PC-3 (cell line): ENCODE measurements around the gene DPP8. TPM values are rescaled to one million over a fixed set of nuclear protein-coding genes. Genes with fewer than 3 reads are reported as not detected.

ENCODE experiments used
- ATAC-seq: fragments of 200-7000 bp; cut with Tn5 transposase; 2 replicates; pipeline ENCODE4 v1.9.1; 2020; ENCODE audit warnings: mild to moderate bottlenecking, moderate library complexity
- BruUV-seq: library from RNA; stranded (reverse); fragments of 400-500 nt; replicated peaks from 2 replicates; lab custom pipeline; 2021; lab: Mats Ljungman, UMichigan
- CTCF ChIA-PET: fragments of 300-600 bp; sonication (Branson Sonifier 250); formaldehyde crosslinking; loops from one replicate; lab custom pipeline; 2022; ENCODE audit warnings: antibody characterized with exemption; lab: Charles Lee
- POLR2A ChIA-PET: fragments of 300-600 bp; sonication (Branson Sonifier 250); formaldehyde crosslinking; loops from one replicate; lab custom pipeline; 2022; ENCODE audit warnings: antibody characterized with exemption; ENCODE audit not compliant: unreplicated experiment; lab: Charles Lee
- DNase-seq: peaks from one replicate; pipeline ENCODE4 v3.0.0-alpha.2; 2015
- H2AFZ ChIP-seq: fragments of 300-600 bp; sonication (generic); 2 replicates; pipeline ENCODE4 v1.6.0; 2016; ENCODE audit warnings: antibody characterized with exemption, low read length
- H3F3A ChIP-seq: fragments of 300-600 bp; sonication (generic); one replicate; pipeline ENCODE4 v1.6.0; 2017; ENCODE audit warnings: antibody characterized with exemption, low read length, control low read depth, mild to moderate bottlenecking; ENCODE audit not compliant: unreplicated experiment
- H3K27ac ChIP-seq: fragments of 300-600 bp; sonication (generic); 2 replicates; pipeline ENCODE4 v1.5.1; 2016; ENCODE audit warnings: mild to moderate bottlenecking, low read length
- H3K27me3 ChIP-seq: fragments of 300-600 bp; sonication (generic); 2 replicates; pipeline ENCODE4 v1.6.1; 2016; ENCODE audit warnings: low read length, mixed read lengths
- H3K36me3 ChIP-seq: fragments of 300-600 bp; sonication (generic); 2 replicates; pipeline ENCODE4 v1.6.1; 2016; ENCODE audit warnings: low read depth, mixed run types, low read length, mixed read lengths
- H3K4me1 ChIP-seq: fragments of 300-600 bp; sonication (generic); 2 replicates; pipeline ENCODE4 v1.5.1; 2016; ENCODE audit warnings: low read length; ENCODE audit not compliant: insufficient read depth
- H3K4me2 ChIP-seq: fragments of 300-600 bp; sonication (generic); 2 replicates; pipeline ENCODE4 v1.6.0; 2016; ENCODE audit warnings: low read length
- H3K4me3 ChIP-seq: fragments of 300-600 bp; sonication (generic); 2 replicates; pipeline ENCODE4 v1.5.1; 2016; ENCODE audit warnings: mild to moderate bottlenecking, low read length, mixed read lengths
- H3K79me2 ChIP-seq: fragments of 300-600 bp; sonication (generic); 2 replicates; pipeline ENCODE4 v1.6.1; 2017; ENCODE audit warnings: low read length, mixed read lengths
- H3K9ac ChIP-seq: fragments of 300-600 bp; sonication (generic); 2 replicates; pipeline ENCODE4 v1.6.0; 2016; ENCODE audit warnings: mild to moderate bottlenecking, low read length
- H3K9me2 ChIP-seq: fragments of 300-600 bp; sonication (generic); replicated peaks from 2 replicates; pipeline ENCODE4 v1.6.1; 2016; ENCODE audit warnings: mixed run types, low read length, mixed read lengths
- H3K9me3 ChIP-seq: fragments of 300-600 bp; sonication (generic); 2 replicates; pipeline ENCODE4 v1.6.1; 2016; ENCODE audit warnings: low read length, mixed read lengths
- H4K20me1 ChIP-seq: fragments of 300-600 bp; sonication (generic); 2 replicates; pipeline ENCODE4 v1.6.1; 2016; ENCODE audit warnings: low read length, mixed read lengths
- CTCF ChIP-seq: fragments of 300-600 bp; sonication (generic); conservative IDR thresholded peaks from 2 replicates; pipeline ENCODE4 v1.5.1; 2017; ENCODE audit warnings: antibody characterized with exemption, low read depth, mild to moderate bottlenecking, low read length
- EZH2 ChIP-seq: fragments of 300-600 bp; sonication (generic); IDR thresholded peaks from one replicate; pipeline ENCODE4 v1.6.1; 2017; ENCODE audit warnings: antibody characterized with exemption, mild to moderate bottlenecking, low read length; ENCODE audit not compliant: unreplicated experiment
- EZH2phosphoT487 ChIP-seq: fragments of 300-600 bp; sonication (generic); IDR thresholded peaks from 2 replicates; pipeline ENCODE4 v1.6.1; 2018; ENCODE audit warnings: mild to moderate bottlenecking, antibody characterized with exemption, low read length, borderline replicate concordance
- intact Hi-C: fragments of 100-400 bp; cut with micrococcal nuclease; formaldehyde crosslinking; loops from 2 replicates; pipeline ENCODE4 v1.9.0; 2023
- total RNA-seq: library from RNA; depleted of rRNA; stranded (reverse); fragments of >200 nt; gene quantifications from 2 replicates; pipeline ENCODE4 v1.2.3, GENCODE V29; 2014

DPP8 gene
- total RNA-seq, 1 experiment from 2014 or later = 20.6 TPM

- Histone ChIP-seq H3K9me2 (no peaks in the 10 kb centered on the region), H3K9me3 (no peaks in the 10 kb centered on the region), H2AFZ (no peak overlapping the region), H3K4me3 (no peak overlapping the region), H3K79me2 (peaks cover 4% of the 10 kb centered on the region; the same call in 1 of the 2 replicates), H3K27ac (no peak overlapping the region), H3K36me3 (peaks cover 19% of the 10 kb centered on the region; the same call in 1 of the 2 replicates), H3F3A (no peaks in the 10 kb centered on the region), H3K9ac (no peak overlapping the region), H3K4me1 (no peaks in the 10 kb centered on the region), H3K27me3 (no peaks in the 10 kb centered on the region), H3K4me2 (no peak overlapping the region), H4K20me1 (no peaks in the 10 kb centered on the region; the same call in 1 of the 2 replicates)
- CTCF ChIA-PET = no interaction called here
- DNase-seq = no peak
- POLR2A ChIA-PET = no interaction called here
- no peak for TF ChIP-seq EZH2
- no peak for TF ChIP-seq EZH2phosphoT487
- no peak for TF ChIP-seq CTCF
- no peak for ATAC-seq
- intact Hi-C loops = no loop called here
- BruUV-seq = no TSS peak
These were observed 8.2 kb downstream of the DPP8 start for GRCh38 chr15:65509321-65509720.

- H2AFZ ChIP-seq = no peak overlapping the region
- no TSS peak for BruUV-seq
- TF ChIP-seq EZH2phosphoT487 (no peak), EZH2 (no peak), CTCF (no peak)
- peaks cover 6% of the 10 kb centered on the region; the same call in 1 of the 2 replicates for H3K36me3 ChIP-seq
- DNase-seq (no peak), ATAC-seq (no peak)
- no peak overlapping the region for H3K27ac ChIP-seq
- H3K79me2 ChIP-seq = no peaks in the 10 kb centered on the region
- H4K20me1 ChIP-seq = no peaks in the 10 kb centered on the region
- CTCF ChIA-PET = no interaction called here
- no peak overlapping the region for H3K9ac ChIP-seq
- H3K4me2 ChIP-seq = no peak overlapping the region
- no peaks in the 10 kb centered on the region for H3K27me3 ChIP-seq
- no peak overlapping the region for H3K4me3 ChIP-seq
- H3K9me3 ChIP-seq = no peaks in the 10 kb centered on the region
- H3K9me2 ChIP-seq = no peaks in the 10 kb centered on the region
- POLR2A ChIA-PET = no interaction called here
- intact Hi-C loops = no loop called here
- H3K4me1 ChIP-seq = no peaks in the 10 kb centered on the region
- H3F3A ChIP-seq = no peaks in the 10 kb centered on the region
These were observed 23.4 kb downstream of the DPP8 start for GRCh38 chr15:65494076-65494475.

- no peak overlapping the region for H3K4me2 ChIP-seq
- BruUV-seq = no TSS peak
- POLR2A ChIA-PET = no interaction called here
These were observed 32.6 kb downstream of the DPP8 start for GRCh38 chr15:65484876-65485275.

More at GRCh38 chr15:65484876-65485275, 32.6 kb downstream of the DPP8 start:
- intact Hi-C loops = no loop called here
- no peaks in the 10 kb centered on the region for H4K20me1 ChIP-seq
- H3K9me3 ChIP-seq = no peaks in the 10 kb centered on the region
- H3F3A ChIP-seq = no peaks in the 10 kb centered on the region
- H3K27ac ChIP-seq = no peak overlapping the region
- CTCF ChIA-PET = no interaction called here
- H3K4me1 ChIP-seq = no peaks in the 10 kb centered on the region
- H3K79me2 ChIP-seq = no peaks in the 10 kb centered on the region
- H3K9ac ChIP-seq = no peak overlapping the region
- no peak overlapping the region for H2AFZ ChIP-seq
- DNase-seq (no peak), ATAC-seq (no peak)
- no peaks in the 10 kb centered on the region; the same call in 1 of the 2 replicates for H3K36me3 ChIP-seq
- H3K4me3 ChIP-seq = no peak overlapping the region
- no peaks in the 10 kb centered on the region for H3K9me2 ChIP-seq
- TF ChIP-seq EZH2phosphoT487 (no peak), CTCF (no peak), EZH2 (no peak)
- H3K27me3 ChIP-seq = no peaks in the 10 kb centered on the region
